Neural cell (in vitro differentiated cells): ENCODE results near the gene ISG15. TPM values are rescaled to one million over a fixed set of nuclear protein-coding genes. Genes with fewer than 3 reads are reported as not detected.

Experiments used
- H2AFZ ChIP-seq: fragments of 200-600, 300-800 bp; sonication (generic), shearing (Covaris generic); 2 replicates; pipeline ENCODE4 v1.6.0; 2014; ENCODE audit warnings: low read depth, mild to moderate bottlenecking, antibody characterized with exemption, low read length, moderate library complexity
- H3F3A ChIP-seq: fragments of 200-600 bp; shearing (Covaris generic); 2 replicates; pipeline ENCODE4 v1.6.1; 2016; ENCODE audit warnings: mild to moderate bottlenecking, moderate library complexity, mixed read lengths, antibody characterized with exemption, low read length; ENCODE audit not compliant: insufficient read depth, poor library complexity, severe bottlenecking
- H3K27ac ChIP-seq: fragments of 200-600, 300-800 bp; sonication (generic), shearing (Covaris generic); 2 replicates; pipeline ENCODE4 v1.5.1; 2014; ENCODE audit warnings: mild to moderate bottlenecking, low read length, moderate library complexity
- H3K27me3 ChIP-seq: fragments of 300-800, 200-600 bp; sonication (generic), shearing (Covaris generic); 2 replicates; pipeline ENCODE4 v1.6.0; 2014; ENCODE audit warnings: mild to moderate bottlenecking, low read depth, low read length, moderate library complexity; ENCODE audit not compliant: insufficient read depth
- H3K36me3 ChIP-seq: fragments of 300-800, 200-600 bp; sonication (generic), shearing (Covaris generic); 2 replicates; pipeline ENCODE4 v1.5.1; 2014; ENCODE audit warnings: mild to moderate bottlenecking, antibody characterized with exemption, low read length, moderate library complexity; ENCODE audit not compliant: insufficient read depth
- H3K4me2 ChIP-seq: fragments of 300-800, 200-600 bp; sonication (generic), shearing (Covaris generic); 2 replicates; pipeline ENCODE4 v1.6.0; 2014; ENCODE audit warnings: mild to moderate bottlenecking, low read length
- H3K4me3 ChIP-seq: fragments of 300-800, 200-600 bp; sonication (generic), shearing (Covaris generic); 2 replicates; pipeline ENCODE4 v1.5.1; 2014; ENCODE audit warnings: mild to moderate bottlenecking, low read length, moderate library complexity
- H3K79me2 ChIP-seq: fragments of 200-600 bp; shearing (Covaris generic); replicated peaks from 2 replicates; pipeline ENCODE4 v1.6.0; 2014; ENCODE audit warnings: mild to moderate bottlenecking, low read length, moderate library complexity; ENCODE audit not compliant: insufficient read depth
- H3K9ac ChIP-seq: fragments of 300-800, 200-600 bp; sonication (generic), shearing (Covaris generic); 2 replicates; pipeline ENCODE4 v1.6.1; 2016; ENCODE audit warnings: mild to moderate bottlenecking, low read length, mixed read lengths
- H3K9me2 ChIP-seq: fragments of 200-600 bp; shearing (Covaris generic); 2 replicates; pipeline ENCODE4 v1.6.1; 2016; ENCODE audit warnings: mild to moderate bottlenecking, low read length, mixed read lengths; ENCODE audit not compliant: insufficient read depth
- H3K9me3 ChIP-seq: fragments of 200-600, 300-800 bp; sonication (generic), shearing (Covaris generic); 2 replicates; pipeline ENCODE4 v1.6.1; 2016; ENCODE audit warnings: mild to moderate bottlenecking, mixed run types, low read length, moderate library complexity, mixed read lengths
- H4K20me1 ChIP-seq: fragments of 200-600 bp; shearing (Covaris generic); 2 replicates; pipeline ENCODE4 v1.6.1; 2016; ENCODE audit warnings: mild to moderate bottlenecking, mixed run types; ENCODE audit not compliant: insufficient read depth
- EP300 ChIP-seq: fragments of 450-650 bp; conservative IDR thresholded peaks from 2 replicates; pipeline ENCODE4 v1.6.1; 2014; ENCODE audit warnings: antibody characterized with exemption, mild to moderate bottlenecking, moderate library complexity; ENCODE audit not compliant: poor library complexity, severe bottlenecking
- EZH2 ChIP-seq: fragments of 200-600, 300-800 bp; shearing (Covaris generic), sonication (generic); IDR thresholded peaks from 2 replicates; pipeline ENCODE4 v1.6.1; 2014; ENCODE audit warnings: antibody characterized with exemption, low read length, borderline replicate concordance, mild to moderate bottlenecking; ENCODE audit not compliant: insufficient read depth, poor library complexity, severe bottlenecking
- MXI1 ChIP-seq: fragments of 450-650 bp; conservative IDR thresholded peaks from 2 replicates; pipeline ENCODE4 v1.6.1; 2014; ENCODE audit warnings: antibody characterized with exemption, mild to moderate bottlenecking; ENCODE audit not compliant: poor library complexity, severe bottlenecking
- POLR2AphosphoS5 ChIP-seq: IDR thresholded peaks from 2 replicates; pipeline ENCODE4 v1.6.1; 2012
- RAD21 ChIP-seq: fragments of 450-650 bp; conservative IDR thresholded peaks from 2 replicates; pipeline ENCODE4 v1.6.1; 2014; ENCODE audit warnings: antibody characterized with exemption, mild to moderate bottlenecking, moderate library complexity
- SMC3 ChIP-seq: fragments of 450-650 bp; conservative IDR thresholded peaks from 2 replicates; pipeline ENCODE4 v1.6.1; 2014; ENCODE audit warnings: antibody characterized with exemption, mild to moderate bottlenecking, moderate library complexity; ENCODE audit not compliant: poor library complexity
- TAF1 ChIP-seq: IDR thresholded peaks from 2 replicates; pipeline ENCODE4 v1.6.1; 2012; ENCODE audit warnings: low read depth
- polyA plus RNA-seq: library from polyadenylated mRNA; depleted of rRNA; stranded (reverse); fragments of >200 nt; gene quantifications from 2 replicates; pipeline ENCODE4 v1.2.3, GENCODE V29; 2014
- TF ChIP-seq, protein P1 (sequence below): IDR thresholded peaks from 2 replicates; pipeline ENCODE4 v1.6.1; 2012; ENCODE audit warnings: borderline replicate concordance
- TF ChIP-seq, protein P2 (sequence below): fragments of 450-650 bp; IDR thresholded peaks from 2 replicates; pipeline ENCODE4 v1.5.1; 2014; ENCODE audit warnings: antibody characterized with exemption, mild to moderate bottlenecking, moderate library complexity; ENCODE audit not compliant: poor library complexity, severe bottlenecking

Gene ISG15
- polyA plus RNA-seq, 1 donor from 2014 or later: 8.0 TPM

DNA sequence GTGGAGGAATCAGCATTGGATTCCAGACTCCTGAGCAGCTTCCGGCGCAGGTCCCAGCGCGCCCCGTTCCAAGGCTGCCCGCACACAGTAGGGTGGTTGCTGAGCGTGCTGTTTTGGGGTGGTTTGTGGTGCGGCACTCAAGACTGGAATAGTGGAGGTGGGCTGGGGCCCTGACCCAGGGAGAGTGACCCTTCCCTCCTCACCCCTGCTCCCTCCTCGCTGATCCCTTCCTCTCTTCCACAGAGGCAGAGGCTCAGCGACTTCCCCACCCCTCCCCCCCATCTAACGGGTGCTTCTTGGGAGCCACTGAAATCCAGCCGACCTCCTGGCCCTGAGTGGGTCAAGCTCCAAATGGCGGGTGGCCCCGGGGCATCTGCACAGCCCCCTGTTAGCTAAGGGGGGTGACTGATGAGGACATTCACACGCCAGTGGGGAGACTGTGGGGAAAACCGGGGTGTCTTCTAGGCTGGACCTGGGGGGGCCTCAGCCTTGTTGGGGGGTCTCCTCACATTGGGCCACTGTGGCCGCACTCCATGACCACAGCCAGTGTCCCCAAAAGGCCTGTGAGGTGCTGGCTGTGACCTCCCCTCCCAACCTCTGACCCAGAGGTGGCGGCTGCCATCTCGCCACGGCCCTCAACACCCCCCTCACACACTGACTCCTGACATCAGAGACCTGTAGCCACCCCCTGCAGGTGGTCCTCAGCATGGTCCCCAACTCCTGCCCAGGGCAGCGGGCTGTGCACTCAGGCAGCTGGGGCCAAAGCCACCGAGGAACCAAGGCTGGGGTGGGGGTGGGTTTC, 9.5 kb upstream of the ISG15 start:
- Histone ChIP-seq H3K79me2 (peaks cover 4% of the 10 kb centered on the region), H3F3A (no peaks in the 10 kb centered on the region), H3K9me2 (no peaks in the 10 kb centered on the region), H2AFZ (no peak overlapping the region), H3K27me3 (no peaks in the 10 kb centered on the region), H4K20me1 (no peaks in the 10 kb centered on the region), H3K9me3 (no peaks in the 10 kb centered on the region), H3K27ac (no peak overlapping the region), H3K36me3 (no peaks in the 10 kb centered on the region), H3K4me2 (no peak overlapping the region), H3K9ac (no peak overlapping the region), H3K4me3 (no peak overlapping the region)
- no peak for TF ChIP-seq POLR2AphosphoS5
- TF ChIP-seq, protein P1, sequence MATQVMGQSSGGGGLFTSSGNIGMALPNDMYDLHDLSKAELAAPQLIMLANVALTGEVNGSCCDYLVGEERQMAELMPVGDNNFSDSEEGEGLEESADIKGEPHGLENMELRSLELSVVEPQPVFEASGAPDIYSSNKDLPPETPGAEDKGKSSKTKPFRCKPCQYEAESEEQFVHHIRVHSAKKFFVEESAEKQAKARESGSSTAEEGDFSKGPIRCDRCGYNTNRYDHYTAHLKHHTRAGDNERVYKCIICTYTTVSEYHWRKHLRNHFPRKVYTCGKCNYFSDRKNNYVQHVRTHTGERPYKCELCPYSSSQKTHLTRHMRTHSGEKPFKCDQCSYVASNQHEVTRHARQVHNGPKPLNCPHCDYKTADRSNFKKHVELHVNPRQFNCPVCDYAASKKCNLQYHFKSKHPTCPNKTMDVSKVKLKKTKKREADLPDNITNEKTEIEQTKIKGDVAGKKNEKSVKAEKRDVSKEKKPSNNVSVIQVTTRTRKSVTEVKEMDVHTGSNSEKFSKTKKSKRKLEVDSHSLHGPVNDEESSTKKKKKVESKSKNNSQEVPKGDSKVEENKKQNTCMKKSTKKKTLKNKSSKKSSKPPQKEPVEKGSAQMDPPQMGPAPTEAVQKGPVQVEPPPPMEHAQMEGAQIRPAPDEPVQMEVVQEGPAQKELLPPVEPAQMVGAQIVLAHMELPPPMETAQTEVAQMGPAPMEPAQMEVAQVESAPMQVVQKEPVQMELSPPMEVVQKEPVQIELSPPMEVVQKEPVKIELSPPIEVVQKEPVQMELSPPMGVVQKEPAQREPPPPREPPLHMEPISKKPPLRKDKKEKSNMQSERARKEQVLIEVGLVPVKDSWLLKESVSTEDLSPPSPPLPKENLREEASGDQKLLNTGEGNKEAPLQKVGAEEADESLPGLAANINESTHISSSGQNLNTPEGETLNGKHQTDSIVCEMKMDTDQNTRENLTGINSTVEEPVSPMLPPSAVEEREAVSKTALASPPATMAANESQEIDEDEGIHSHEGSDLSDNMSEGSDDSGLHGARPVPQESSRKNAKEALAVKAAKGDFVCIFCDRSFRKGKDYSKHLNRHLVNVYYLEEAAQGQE: no peak
- no peak for TF ChIP-seq EP300

DNA sequence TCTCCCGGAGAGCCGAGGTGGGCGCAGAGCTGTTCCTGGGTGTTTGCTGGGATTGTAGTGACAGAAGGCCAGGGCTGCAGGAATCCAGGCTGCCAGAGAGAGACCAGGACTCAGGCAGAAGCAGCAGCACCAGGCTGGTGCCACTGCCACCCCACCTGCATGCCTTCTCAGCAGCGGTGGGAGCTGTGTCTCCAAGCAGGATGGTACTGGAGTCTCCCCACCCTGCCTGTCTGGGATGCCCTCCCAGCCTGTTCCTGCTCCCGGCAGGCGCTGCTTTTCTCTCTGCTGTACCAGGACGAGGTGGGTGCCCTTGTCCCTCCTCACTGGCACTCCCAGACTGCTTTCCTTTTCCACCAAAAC, 8.9 kb upstream of the ISG15 start:
- no peak overlapping the region for H3K9ac ChIP-seq

More for the DNA sequence above, 8.9 kb upstream of the ISG15 start:
- Histone ChIP-seq H3K9me2 (no peaks in the 10 kb centered on the region), H3K36me3 (no peaks in the 10 kb centered on the region), H2AFZ (no peak overlapping the region), H3K27me3 (no peaks in the 10 kb centered on the region), H3K27ac (no peak overlapping the region), H3F3A (no peaks in the 10 kb centered on the region), H3K4me3 (no peak overlapping the region), H3K79me2 (peaks cover 4% of the 10 kb centered on the region), H3K9me3 (no peaks in the 10 kb centered on the region), H4K20me1 (no peaks in the 10 kb centered on the region), H3K4me2 (no peak overlapping the region)
- TF ChIP-seq EZH2: no peak
- TF ChIP-seq, protein P1: no peak
- TF ChIP-seq POLR2AphosphoS5: no peak
- no peak for TF ChIP-seq MXI1
- TF ChIP-seq RAD21: no peak
- TF ChIP-seq SMC3: no peak
- TF ChIP-seq EP300: no peak
- TF ChIP-seq TAF1: no peak
- TF ChIP-seq, protein P2, sequence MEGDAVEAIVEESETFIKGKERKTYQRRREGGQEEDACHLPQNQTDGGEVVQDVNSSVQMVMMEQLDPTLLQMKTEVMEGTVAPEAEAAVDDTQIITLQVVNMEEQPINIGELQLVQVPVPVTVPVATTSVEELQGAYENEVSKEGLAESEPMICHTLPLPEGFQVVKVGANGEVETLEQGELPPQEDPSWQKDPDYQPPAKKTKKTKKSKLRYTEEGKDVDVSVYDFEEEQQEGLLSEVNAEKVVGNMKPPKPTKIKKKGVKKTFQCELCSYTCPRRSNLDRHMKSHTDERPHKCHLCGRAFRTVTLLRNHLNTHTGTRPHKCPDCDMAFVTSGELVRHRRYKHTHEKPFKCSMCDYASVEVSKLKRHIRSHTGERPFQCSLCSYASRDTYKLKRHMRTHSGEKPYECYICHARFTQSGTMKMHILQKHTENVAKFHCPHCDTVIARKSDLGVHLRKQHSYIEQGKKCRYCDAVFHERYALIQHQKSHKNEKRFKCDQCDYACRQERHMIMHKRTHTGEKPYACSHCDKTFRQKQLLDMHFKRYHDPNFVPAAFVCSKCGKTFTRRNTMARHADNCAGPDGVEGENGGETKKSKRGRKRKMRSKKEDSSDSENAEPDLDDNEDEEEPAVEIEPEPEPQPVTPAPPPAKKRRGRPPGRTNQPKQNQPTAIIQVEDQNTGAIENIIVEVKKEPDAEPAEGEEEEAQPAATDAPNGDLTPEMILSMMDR: no peak
